NCI-H2227 treated with DMSO at 0.1 percent for 48 hours (cell line): ENCODE measurements around the gene PGBD5.

Experiments used
- DNase-seq: peaks from one replicate; lab custom pipeline; 2025; lab: John Stamatoyannopoulos, UW

Gene PGBD5

GRCh38 chr1:230347896-230348295 is 78.2 kb downstream of the PGBD5 start:
- no peak for DNase-seq

- DNase-seq, result no peak
Measured at GRCh38 chr1:230345139-230345885, 80.8 kb downstream of the PGBD5 start.

GRCh38 chr1:230342699-230343098 is 83.4 kb downstream of the PGBD5 start:
- DNase-seq, result no peak

- DNase-seq, result no peak
Measured at GRCh38 chr1:230342019-230342418, 84.1 kb downstream of the PGBD5 start.

- DNase-seq, result no peak
Measured at GRCh38 chr1:230341162-230341546, 85.0 kb downstream of the PGBD5 start.

- no peak for DNase-seq
Measured at GRCh38 chr1:230340526-230341161, 85.5 kb downstream of the PGBD5 start.

GRCh38 chr1:230339033-230339432 is 87.1 kb downstream of the PGBD5 start:
- DNase-seq, result no peak

GRCh38 chr1:230337266-230337665 is 88.9 kb downstream of the PGBD5 start:
- no peak for DNase-seq

GRCh38 chr1:230335861-230336522 is 90.1 kb downstream of the PGBD5 start:
- DNase-seq, result no peak

- no peak for DNase-seq
Measured at GRCh38 chr1:230334447-230334837, 91.7 kb downstream of the PGBD5 start.

GRCh38 chr1:230333590-230334446 is 92.3 kb downstream of the PGBD5 start:
- DNase-seq, result no peak

- DNase-seq, result no peak
Measured at GRCh38 chr1:230332575-230333066, 93.5 kb downstream of the PGBD5 start.

- no peak for DNase-seq
Measured at GRCh38 chr1:230332061-230332460, 94.1 kb downstream of the PGBD5 start.

- DNase-seq, result no peak
Measured at GRCh38 chr1:230330157-230330556, 96.0 kb downstream of the PGBD5 start.

GRCh38 chr1:230328342-230329015 is 97.7 kb downstream of the PGBD5 start:
- no peak for DNase-seq

- DNase-seq, result no peak
Measured at GRCh38 chr1:230327892-230328284, 98.2 kb downstream of the PGBD5 start.

- no peak for DNase-seq
Measured at GRCh38 chr1:230326971-230327891, 98.9 kb downstream of the PGBD5 start.

GRCh38 chr1:230323686-230324085 is 102.4 kb downstream of the PGBD5 start:
- DNase-seq, result no peak

- DNase-seq, result no peak
Measured at GRCh38 chr1:230322967-230323547, 103.1 kb downstream of the PGBD5 start.

GRCh38 chr1:230322421-230322756 is 103.7 kb downstream of the PGBD5 start:
- DNase-seq, result no peak
